Measurements from ENCODE around the gene CCDC127.
"Not testable (repeated sequence)": the region's sequence is repeated elsewhere in the genome, so short reads cannot be mapped to it uniquely, and the experiment has no call there.

CCDC127 gene

DNA sequence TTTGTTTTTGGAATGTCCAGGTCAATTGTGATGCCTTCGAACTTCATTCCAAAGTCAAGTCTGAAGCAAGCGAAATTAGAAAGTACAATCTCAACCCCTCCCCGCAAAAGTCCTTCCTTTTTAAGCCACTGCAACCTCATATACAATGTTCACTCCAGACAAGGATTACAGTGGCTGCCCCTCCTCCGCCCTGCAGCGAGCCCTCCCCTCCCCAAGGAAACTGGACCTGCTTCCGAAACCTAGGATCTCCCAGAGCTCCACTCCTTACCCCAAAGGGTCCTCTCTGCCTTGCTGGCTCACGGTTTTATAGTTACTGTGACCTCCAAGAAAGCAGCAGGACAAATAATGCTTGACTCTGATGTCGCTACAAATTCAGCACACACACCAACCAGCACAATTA, 16.3 kb downstream of the CCDC127 start:
- H3K4me3 ChIP-seq (replicated peaks; ENCODE audit: low read depth, low read length): no peak overlapping the region
- TF ChIP-seq CTCF (IDR thresholded peaks at IDR 0.05; ENCODE audit: low read depth, low read length, missing control alignments): no peak
- no peak for DNase-seq (ENCODE audit: extremely low read depth, low read depth)

- no peak for DNase-seq (ENCODE audit: extremely low read depth, low read depth)
- no peak overlapping the region for H3K4me3 ChIP-seq (replicated peaks; ENCODE audit: low read depth, low read length)
- no peak for TF ChIP-seq CTCF (IDR thresholded peaks at IDR 0.05; ENCODE audit: low read depth, low read length, missing control alignments)
Measured at GRCh38 chr5:200985-201384, 17.0 kb downstream of the CCDC127 start.

GRCh38 chr5:199950-200645, 17.9 kb downstream of the CCDC127 start:
- H3K4me3 ChIP-seq (replicated peaks; ENCODE audit: low read depth, low read length): no peak overlapping the region
- DNase-seq (ENCODE audit: extremely low read depth, low read depth): no peak
- TF ChIP-seq CTCF (IDR thresholded peaks at IDR 0.05; ENCODE audit: low read depth, low read length, missing control alignments): no peak

DNA sequence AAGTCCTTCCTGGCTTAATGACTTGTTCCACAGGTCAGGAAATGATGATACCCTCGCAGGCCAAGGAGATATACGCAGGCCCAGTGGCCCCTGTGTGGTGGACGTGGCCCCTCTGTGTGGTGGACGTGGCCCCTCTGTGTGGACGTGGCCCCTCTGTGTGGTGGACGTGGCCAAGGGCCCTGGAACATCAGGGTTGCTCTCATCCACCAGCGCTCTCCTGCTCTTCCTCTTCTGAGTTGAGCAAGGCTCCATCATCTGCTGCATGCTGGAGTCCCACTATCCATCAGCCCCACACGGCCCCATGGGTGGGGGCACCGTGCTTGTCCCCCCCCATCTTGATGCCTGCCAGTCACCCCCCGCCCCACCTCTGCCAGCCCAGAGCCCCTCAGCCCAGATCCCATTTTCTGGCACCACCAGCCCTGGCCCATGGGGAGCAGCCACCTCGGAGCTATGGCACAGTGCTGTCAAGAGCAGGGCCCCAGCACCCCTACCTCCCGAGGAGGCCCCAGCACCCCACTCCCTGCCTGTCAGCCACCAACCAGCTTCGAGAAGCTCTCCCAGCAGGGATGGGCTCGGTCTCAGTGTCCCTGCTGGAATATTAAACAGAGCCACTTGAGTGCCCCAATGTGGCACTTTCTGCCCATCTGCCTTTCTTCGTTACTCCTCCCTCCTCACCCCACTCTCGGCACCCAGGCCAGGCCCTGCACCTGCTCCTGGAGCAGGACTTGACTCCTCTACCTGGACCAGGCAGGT, 18.6 kb downstream of the CCDC127 start:
- no peak overlapping the region for H3K4me3 ChIP-seq (replicated peaks; ENCODE audit: low read depth, low read length)
- TF ChIP-seq CTCF (IDR thresholded peaks at IDR 0.05; ENCODE audit: low read depth, low read length, missing control alignments): no peak
- DNase-seq (ENCODE audit: extremely low read depth, low read depth): no peak

- no peak overlapping the region for H3K4me3 ChIP-seq (replicated peaks; ENCODE audit: low read depth, low read length)
- DNase-seq (ENCODE audit: extremely low read depth, low read depth): no peak
- TF ChIP-seq CTCF (IDR thresholded peaks at IDR 0.05; ENCODE audit: low read depth, low read length, missing control alignments): no peak
Measured at GRCh38 chr5:198516-199196, 19.3 kb downstream of the CCDC127 start.

GRCh38 chr5:197892-198489, 20.0 kb downstream of the CCDC127 start:
- no peak overlapping the region for H3K4me3 ChIP-seq (replicated peaks; ENCODE audit: low read depth, low read length)
- no peak for DNase-seq (ENCODE audit: extremely low read depth, low read depth)
- TF ChIP-seq CTCF (IDR thresholded peaks at IDR 0.05; ENCODE audit: low read depth, low read length, missing control alignments): no peak

DNA sequence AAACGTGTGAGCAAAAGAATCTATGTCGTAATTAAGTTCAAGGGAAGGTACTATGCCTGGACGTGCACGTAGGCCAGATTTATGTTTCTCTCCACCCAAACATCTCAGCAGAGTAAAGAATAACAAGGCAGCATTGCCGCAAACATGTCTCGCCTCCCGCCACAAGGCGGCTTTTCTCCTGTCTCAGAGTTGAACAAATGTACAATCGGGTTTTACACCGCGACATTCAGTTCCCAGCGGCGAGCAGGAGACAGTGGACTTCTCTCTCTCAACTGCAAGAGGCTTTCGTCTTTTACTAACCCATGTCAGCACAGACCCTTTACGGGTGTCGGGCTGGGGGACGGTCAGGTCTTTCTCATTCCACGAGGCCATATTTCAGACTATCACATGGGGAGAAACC, 20.9 kb downstream of the CCDC127 start:
- DNase-seq (ENCODE audit: extremely low read depth, low read depth); H3K4me3 ChIP-seq (replicated peaks; ENCODE audit: low read depth, low read length): not testable (repeated sequence)
